ENCODE measurements around the gene TRIM54.

Gene TRIM54, protein sequence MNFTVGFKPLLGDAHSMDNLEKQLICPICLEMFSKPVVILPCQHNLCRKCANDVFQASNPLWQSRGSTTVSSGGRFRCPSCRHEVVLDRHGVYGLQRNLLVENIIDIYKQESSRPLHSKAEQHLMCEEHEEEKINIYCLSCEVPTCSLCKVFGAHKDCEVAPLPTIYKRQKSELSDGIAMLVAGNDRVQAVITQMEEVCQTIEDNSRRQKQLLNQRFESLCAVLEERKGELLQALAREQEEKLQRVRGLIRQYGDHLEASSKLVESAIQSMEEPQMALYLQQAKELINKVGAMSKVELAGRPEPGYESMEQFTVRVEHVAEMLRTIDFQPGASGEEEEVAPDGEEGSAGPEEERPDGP

GRCh38 chr2:27281855-27282559 is at the start of gene TRIM54:
Gene TRIM54 (plus strand): TSS chr2:27282429. CDS start chr2:27282732, 303 bp downstream.
- no peak for FAIRE-seq

DNA sequence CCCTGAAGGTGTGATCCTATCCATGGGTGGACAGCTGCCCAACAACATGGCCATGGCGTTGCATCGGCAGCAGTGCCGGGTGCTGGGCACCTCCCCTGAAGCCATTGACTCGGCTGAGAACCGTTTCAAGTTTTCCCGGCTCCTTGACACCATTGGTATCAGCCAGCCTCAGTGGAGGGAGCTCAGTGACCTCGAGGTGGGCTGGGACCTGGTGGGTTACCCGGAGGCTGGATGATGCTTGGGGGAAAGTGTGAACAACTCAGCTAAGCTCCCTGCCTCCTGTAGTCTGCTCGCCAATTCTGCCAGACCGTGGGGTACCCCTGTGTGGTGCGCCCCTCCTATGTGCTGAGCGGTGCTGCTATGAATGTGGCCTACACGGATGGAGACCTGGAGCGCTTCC is 48.9 kb upstream of the TRIM54 start:
- no peak for FAIRE-seq

DNA sequence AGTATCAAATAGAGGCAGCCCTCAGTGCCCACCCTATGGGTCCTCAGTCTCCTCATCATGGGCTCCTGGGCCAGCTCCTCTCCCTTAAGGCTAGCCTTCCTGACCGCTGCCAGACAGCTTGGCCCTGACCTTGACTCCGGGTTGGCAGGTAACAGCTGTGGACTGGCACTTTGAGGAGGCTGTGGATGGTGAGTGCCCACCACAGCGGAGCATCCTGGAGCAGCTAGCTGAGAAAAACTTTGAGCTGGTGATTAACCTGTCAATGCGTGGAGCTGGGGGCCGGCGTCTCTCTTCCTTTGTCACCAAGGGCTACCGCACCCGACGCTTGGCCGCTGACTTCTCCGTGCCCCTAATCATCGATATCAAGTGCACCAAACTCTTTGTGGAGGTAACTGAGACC is 46.1 kb upstream of the TRIM54 start:
- FAIRE-seq = no peak

GRCh38 chr2:27236626-27237025 is 45.6 kb upstream of the TRIM54 start:
- no peak for FAIRE-seq

GRCh38 chr2:27237341-27237945 is 44.8 kb upstream of the TRIM54 start:
- no peak for FAIRE-seq

DNA sequence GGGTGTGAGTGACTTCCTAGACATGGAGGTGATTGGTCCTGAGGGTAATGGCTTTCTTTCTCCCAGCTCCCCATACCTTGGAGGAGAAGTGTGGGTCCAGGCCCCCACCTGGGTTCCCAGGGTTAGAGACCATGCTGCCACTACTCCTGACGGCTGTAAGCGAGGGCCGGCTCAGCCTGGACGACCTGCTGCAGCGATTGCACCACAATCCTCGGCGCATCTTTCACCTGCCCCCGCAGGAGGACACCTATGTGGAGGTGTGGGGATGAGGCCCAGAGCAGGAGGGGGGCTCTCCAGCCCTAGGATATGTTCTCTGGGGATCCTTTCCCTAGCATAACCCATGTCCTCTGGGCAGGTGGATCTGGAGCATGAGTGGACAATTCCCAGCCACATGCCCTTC is 43.3 kb upstream of the TRIM54 start:
- FAIRE-seq = no peak

- FAIRE-seq = no peak
These were observed 41.8 kb upstream of the TRIM54 start for GRCh38 chr2:27240406-27240805.

- FAIRE-seq = no peak
These were observed 40.2 kb upstream of the TRIM54 start for GRCh38 chr2:27241761-27242613.

DNA sequence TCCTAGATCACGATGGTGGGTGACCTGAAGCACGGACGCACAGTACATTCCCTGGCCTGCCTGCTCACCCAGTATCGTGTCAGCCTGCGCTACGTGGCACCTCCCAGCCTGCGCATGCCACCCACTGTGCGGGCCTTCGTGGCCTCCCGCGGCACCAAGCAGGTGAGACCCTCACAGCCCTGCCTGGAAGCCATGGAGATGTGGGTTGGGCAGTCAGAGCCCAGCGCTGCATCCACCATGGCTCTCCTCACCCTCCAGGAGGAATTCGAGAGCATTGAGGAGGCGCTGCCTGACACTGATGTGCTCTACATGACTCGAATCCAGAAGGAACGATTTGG is 39.6 kb upstream of the TRIM54 start:
- no peak for FAIRE-seq

- no peak for FAIRE-seq
These were observed 38.7 kb upstream of the TRIM54 start for GRCh38 chr2:27243391-27244130.

GRCh38 chr2:27245116-27245515 is 37.1 kb upstream of the TRIM54 start:
- FAIRE-seq = no peak

DNA sequence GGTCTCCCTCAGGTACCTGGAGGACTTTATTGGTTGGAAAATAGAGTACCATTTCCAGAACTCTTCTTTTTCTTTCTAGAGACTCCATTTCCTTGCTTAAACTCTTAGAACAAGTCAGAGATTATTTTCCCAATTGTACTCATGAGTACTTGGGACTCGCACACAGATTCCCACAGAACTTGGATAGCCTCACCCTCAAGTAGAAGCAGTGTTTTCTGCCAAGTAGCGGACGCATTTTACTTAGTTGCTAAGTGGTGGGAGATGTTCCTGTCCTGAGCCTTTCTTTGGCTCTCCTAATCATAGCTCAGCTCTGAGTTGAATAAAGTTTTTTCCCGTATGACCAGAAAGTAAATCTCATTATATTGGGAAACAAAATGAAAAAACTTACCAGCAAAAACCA is 36.6 kb upstream of the TRIM54 start:
- no peak for FAIRE-seq

DNA sequence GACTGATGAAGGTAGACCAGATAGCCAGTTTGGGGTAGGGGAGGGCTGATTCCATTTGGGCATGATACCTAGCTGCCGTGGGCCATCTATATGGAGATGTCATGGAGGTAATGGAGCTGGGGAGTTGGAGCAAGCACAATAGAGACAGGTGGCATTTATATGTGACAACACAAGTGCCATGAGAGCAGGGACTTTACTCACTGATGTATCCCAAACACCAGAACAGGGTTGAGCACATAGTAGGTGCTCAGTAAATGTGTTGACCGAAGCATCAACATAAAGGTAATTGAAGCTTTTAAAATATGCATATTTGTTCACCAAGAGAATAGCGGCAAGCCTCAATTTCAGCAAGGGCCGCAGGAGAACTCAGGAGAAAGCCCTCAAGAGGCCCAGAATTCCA is 34.3 kb upstream of the TRIM54 start:
- no peak for FAIRE-seq

GRCh38 chr2:27249159-27249890 is 32.9 kb upstream of the TRIM54 start:
- no peak for FAIRE-seq

- no peak for FAIRE-seq
These were observed 32.2 kb upstream of the TRIM54 start for GRCh38 chr2:27249891-27250651.

DNA sequence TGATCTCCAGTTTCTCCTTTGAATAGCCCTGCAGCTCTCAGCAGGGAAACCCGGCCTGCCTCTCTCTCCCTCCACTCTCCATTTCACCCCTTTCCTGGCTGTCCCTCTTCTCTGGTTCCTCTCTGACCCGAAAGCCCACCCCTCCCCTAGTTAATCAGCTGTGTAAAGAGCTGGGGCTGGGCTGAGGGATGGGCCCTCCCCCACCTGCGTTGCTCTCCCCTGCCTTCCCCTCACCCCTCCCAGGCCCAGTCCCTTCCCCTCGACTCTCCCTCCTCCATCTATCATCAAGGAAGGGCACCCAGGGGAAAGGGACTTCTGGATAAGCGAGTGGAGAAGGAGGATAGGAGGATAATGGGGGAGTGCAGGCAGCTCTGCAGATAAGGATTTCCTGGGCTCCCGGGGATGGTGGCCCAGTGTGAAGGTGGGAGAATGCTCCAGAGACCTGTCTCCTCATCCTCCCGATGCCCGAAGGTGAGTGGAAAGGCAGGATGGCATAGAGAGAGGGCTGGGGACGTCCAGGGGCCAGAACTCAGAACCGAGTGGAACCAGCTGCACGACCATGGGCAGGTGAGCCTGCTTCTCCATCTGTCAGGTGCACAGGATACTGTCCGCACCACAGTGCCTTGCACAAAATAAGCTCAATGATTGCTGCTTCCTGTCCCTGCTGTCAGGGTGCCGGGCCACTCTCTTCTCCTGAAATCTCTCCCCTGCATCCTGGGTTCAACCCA is 31.4 kb upstream of the TRIM54 start:
- FAIRE-seq = no peak

DNA sequence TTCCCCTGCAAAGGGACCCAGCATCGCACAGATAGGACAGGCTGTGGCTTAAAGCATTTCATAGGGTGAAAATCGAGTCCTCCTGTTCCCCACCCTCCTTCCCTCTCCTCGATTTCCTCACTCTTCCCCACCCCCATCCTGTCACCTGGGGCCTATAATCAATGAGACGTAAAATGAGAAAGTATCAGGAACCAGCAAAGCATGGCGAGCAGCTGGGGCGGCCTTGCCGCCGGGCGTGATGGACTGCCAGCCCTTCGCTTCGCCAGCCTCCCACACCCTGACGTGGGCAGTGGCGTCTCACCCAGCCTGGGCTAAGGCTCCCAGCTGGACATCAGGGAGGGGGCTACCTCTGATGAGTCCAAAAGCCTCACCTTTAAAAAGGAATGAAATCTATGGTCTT is 30.5 kb upstream of the TRIM54 start:
- no peak for FAIRE-seq

DNA sequence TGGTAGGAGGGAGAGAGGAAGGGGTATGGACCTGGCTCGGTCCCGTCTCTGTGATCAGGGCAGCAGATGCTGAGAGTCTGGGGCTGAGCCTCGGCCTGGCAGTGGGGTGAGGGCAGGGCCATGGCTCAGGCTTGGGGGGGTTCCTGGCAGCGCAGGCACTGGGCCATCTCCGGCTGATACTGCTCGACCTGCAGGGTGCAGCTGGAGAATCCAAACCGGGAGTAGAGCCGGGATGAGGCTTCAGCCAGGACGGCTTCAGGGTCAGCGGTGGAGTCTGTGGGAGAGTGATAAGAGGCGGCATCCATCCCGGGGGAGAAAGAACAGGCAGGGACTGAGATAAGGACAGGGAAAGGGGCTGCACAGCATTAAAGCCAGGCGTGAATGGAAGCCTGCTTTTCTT is 27.0 kb upstream of the TRIM54 start:
- FAIRE-seq = no peak

DNA sequence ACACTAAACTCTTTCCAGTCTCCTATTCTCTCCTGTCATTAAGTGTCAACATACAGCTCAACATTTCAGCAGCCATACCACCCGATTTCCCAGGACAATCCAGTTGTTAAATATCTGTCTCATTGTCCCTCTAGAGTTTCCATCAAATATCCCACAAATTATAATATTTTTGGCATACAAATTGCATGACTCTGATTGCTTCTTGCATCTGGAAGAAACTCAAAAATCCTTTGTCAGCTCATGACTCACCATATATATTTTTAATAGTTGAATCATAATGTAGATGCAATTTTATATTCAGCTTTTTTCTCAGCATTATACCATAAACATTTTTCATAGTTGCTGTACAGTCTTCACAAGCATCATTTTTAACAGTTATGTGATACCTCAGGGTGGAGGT is 26.6 kb upstream of the TRIM54 start:
- no peak for FAIRE-seq

GRCh38 chr2:27256855-27257454 is 25.3 kb upstream of the TRIM54 start:
- no peak for FAIRE-seq

Data from A204.1 (cell line).